K562 (cell line): ENCODE measurements around the gene PHF3. TPM values are rescaled to one million over a fixed set of nuclear protein-coding genes. Genes with fewer than 3 reads are reported as not detected.
A peak's percentile ranks its signal among the peaks of the same experiment; 100 is the strongest.

Experiments used
- ARID1B ChIP-seq: fragments of 450-650 bp; IDR thresholded peaks from 2 replicates; pipeline ENCODE4 v1.6.1; 2016; ENCODE audit warnings: antibody characterized with exemption, mild to moderate bottlenecking, inconsistent platforms
- CBFA2T3 ChIP-seq: fragments of 450-650 bp; IDR thresholded peaks from 2 replicates; pipeline ENCODE4 v1.6.1; 2017
- FOXK1 ChIP-seq: sonication (generic); formaldehyde crosslinking; IDR thresholded peaks from 2 replicates; pipeline ENCODE4 v1.8.0; 2022; ENCODE audit warnings: missing genetic modification reagents, mild to moderate bottlenecking, borderline replicate concordance
- IRF1 ChIP-seq: sonication (generic); formaldehyde crosslinking; IDR thresholded peaks from 2 replicates; pipeline ENCODE4 v1.8.0; 2022; ENCODE audit warnings: missing genetic modification reagents, mild to moderate bottlenecking, borderline replicate concordance
- MTA1 ChIP-seq: fragments of 450-650 bp; IDR thresholded peaks from 2 replicates; pipeline ENCODE4 v1.6.1; 2017; ENCODE audit warnings: borderline replicate concordance
- MYC ChIP-seq, 2 experiments: fragments of 250-450 bp in 1 of 2; sonication (Bioruptor Pico) in 1 of 2; IDR thresholded peaks; 2 replicates each; pipeline versions ENCODE4 v1.5.1 to v1.6.1; 2012 to 2021; ENCODE audit warnings: low read depth in 2 of 2, borderline replicate concordance in 1 of 2, improper control_type of control experiment in 1 of 2, low read length in 1 of 2, mild to moderate bottlenecking in 1 of 2, moderate library complexity in 1 of 2
- PRDM10 ChIP-seq: fragments of 450-650 bp; IDR thresholded peaks from 2 replicates; pipeline ENCODE4 v1.6.1; 2018; ENCODE audit not compliant: partially characterized antibody
- RBM15 ChIP-seq: fragments of 200-400 bp; formaldehyde crosslinking; IDR thresholded peaks from 2 replicates; pipeline ENCODE4 v1.6.1; 2018; ENCODE audit warnings: mild to moderate bottlenecking, low read length, moderate library complexity; ENCODE audit not compliant: insufficient read depth
- RNF219 ChIP-seq: fragments of 250-450 bp; sonication (Bioruptor Pico); IDR thresholded peaks from 2 replicates; pipeline ENCODE4 v1.5.0; 2022; ENCODE audit warnings: mild to moderate bottlenecking
- SFPQ ChIP-seq: fragments of 200-400 bp; formaldehyde crosslinking; IDR thresholded peaks from 2 replicates; pipeline ENCODE4 v1.6.1; 2017; ENCODE audit warnings: mild to moderate bottlenecking, low read depth, low read length, moderate library complexity
- SMARCA4 ChIP-seq: fragments of 450-650 bp; IDR thresholded peaks from 2 replicates; pipeline ENCODE4 v1.6.1; 2016
- SRSF9 ChIP-seq: fragments of 200-400 bp; formaldehyde crosslinking; IDR thresholded peaks from 2 replicates; pipeline ENCODE4 v1.6.1; 2017; ENCODE audit warnings: low read depth, low read length, borderline replicate concordance
- TAF9B ChIP-seq: fragments of 450-650 bp; IDR thresholded peaks from 2 replicates; pipeline ENCODE4 v1.6.1; 2018; ENCODE audit warnings: mild to moderate bottlenecking; ENCODE audit not compliant: partially characterized antibody
- ZBTB17 ChIP-seq: fragments of 450-650 bp; formaldehyde crosslinking; IDR thresholded peaks from 2 replicates; pipeline ENCODE4 v1.4.0; 2020; ENCODE audit warnings: mild to moderate bottlenecking
- ZBTB8A ChIP-seq: fragments of 450-650 bp; IDR thresholded peaks from 2 replicates; pipeline ENCODE4 v1.6.1; 2018; ENCODE audit warnings: mild to moderate bottlenecking, moderate library complexity; ENCODE audit not compliant: partially characterized antibody
- ZNF175 ChIP-seq: fragments of 200-800 bp; sonication (Bioruptor generic); IDR thresholded peaks from 2 replicates; pipeline ENCODE4 v1.6.1; 2016; ENCODE audit warnings: low read depth, mild to moderate bottlenecking, missing genetic modification characterization, missing compliant biosample characterization
- ZNF274 ChIP-seq: IDR thresholded peaks from 2 replicates; pipeline ENCODE4 v1.6.1; 2011; ENCODE audit warnings: low read depth, mild to moderate bottlenecking, low read length, moderate library complexity, borderline replicate concordance
- polyA plus RNA-seq, 8 experiments: library from polyadenylated mRNA; depleted of rRNA in 4 of 8; stranded (reverse) in 5 of 8; unstranded in 3 of 8; fragments of >200 nt; fragmentation: Nextera tagmentation in 2 of 8; fragmentation: Illumina TruSeq in 1 of 8; extraction: Ambion mirVana in 2 of 8; extraction: Trizol in 1 of 8; gene quantifications; 2 replicates each; pipeline versions ENCODE4 v1.2.1 to v1.2.3, GENCODE V29; 2011 to 2014; ENCODE audit warnings: inconsistent platforms in 1 of 8, missing spikeins in 1 of 8
- total RNA-seq, 7 experiments: library from RNA; depleted of rRNA in 6 of 7; stranded (reverse); fragments of >200 nt in 6 of 7; fragmentation: Illumina TruSeq in 2 of 7; extraction: Trizol in 2 of 7; gene quantifications; 2 replicates each; pipeline versions ENCODE4 v1.2.1 to v1.2.3, GENCODE V29; 2011 to 2021; ENCODE audit warnings: low replicate concordance in 1 of 7

Gene PHF3
- total and polyA plus RNA-seq, 9 of the 15 experiments (the other 6 are each of a cell fraction or from before 2014, with no cell fraction given): 8.1 to 51.2 (median 30.9) TPM

GRCh38 chr6:63635588-63636517, at the start of gene PHF3 (continued):
- TF ChIP-seq IRF1 (CRISPR knock-in tag) (no peak), MYC (IDR thresholded peaks at IDR 0.05; ENCODE audit: low read depth, low read length) (peak; percentile 63; the same call in 1 of the 2 replicates), MYC (CRISPR knock-in tag; IDR thresholded peaks at IDR 0.05; ENCODE audit: borderline replicate concordance, low read depth) (peak; percentile 38; the same call in 1 of the 2 replicates), RBM15 (no peak), ZNF175 (no peak), TAF9B (peak; percentile 36), SRSF9 (no peak), ZBTB17 (CRISPR knock-in tag) (no peak; the same call in 1 of the 2 replicates), ARID1B (peak; percentile 46; the same call in 1 of the 2 replicates), FOXK1 (CRISPR knock-in tag) (peak; percentile 35; the same call in 1 of the 2 replicates), ZBTB8A (no peak), MTA1 (no peak), CBFA2T3 (no peak), SMARCA4 (no peak), ZNF274 (no peak), SFPQ (no peak), RNF219 (no peak), PRDM10 (peak; percentile 19)
